PC-3 (cell line): ENCODE results near the gene DCAF5. TPM values are rescaled to one million over a fixed set of nuclear protein-coding genes. Genes with fewer than 3 reads are reported as not detected.

ENCODE experiments used
- ATAC-seq: fragments of 200-7000 bp; cut with Tn5 transposase; 2 replicates; pipeline ENCODE4 v1.9.1; 2020; ENCODE audit warnings: mild to moderate bottlenecking, moderate library complexity
- BruUV-seq: library from RNA; stranded (reverse); fragments of 400-500 nt; replicated peaks from 2 replicates; lab custom pipeline; 2021; lab: Mats Ljungman, UMichigan
- CTCF ChIA-PET: fragments of 300-600 bp; sonication (Branson Sonifier 250); formaldehyde crosslinking; loops from one replicate; lab custom pipeline; 2022; ENCODE audit warnings: antibody characterized with exemption; lab: Charles Lee
- POLR2A ChIA-PET: fragments of 300-600 bp; sonication (Branson Sonifier 250); formaldehyde crosslinking; loops from one replicate; lab custom pipeline; 2022; ENCODE audit warnings: antibody characterized with exemption; ENCODE audit not compliant: unreplicated experiment; lab: Charles Lee
- DNase-seq: peaks from one replicate; pipeline ENCODE4 v3.0.0-alpha.2; 2015
- H2AFZ ChIP-seq: fragments of 300-600 bp; sonication (generic); 2 replicates; pipeline ENCODE4 v1.6.0; 2016; ENCODE audit warnings: antibody characterized with exemption, low read length
- H3F3A ChIP-seq: fragments of 300-600 bp; sonication (generic); one replicate; pipeline ENCODE4 v1.6.0; 2017; ENCODE audit warnings: antibody characterized with exemption, low read length, control low read depth, mild to moderate bottlenecking; ENCODE audit not compliant: unreplicated experiment
- H3K27ac ChIP-seq: fragments of 300-600 bp; sonication (generic); 2 replicates; pipeline ENCODE4 v1.5.1; 2016; ENCODE audit warnings: mild to moderate bottlenecking, low read length
- H3K27me3 ChIP-seq: fragments of 300-600 bp; sonication (generic); 2 replicates; pipeline ENCODE4 v1.6.1; 2016; ENCODE audit warnings: low read length, mixed read lengths
- H3K36me3 ChIP-seq: fragments of 300-600 bp; sonication (generic); 2 replicates; pipeline ENCODE4 v1.6.1; 2016; ENCODE audit warnings: low read depth, mixed run types, low read length, mixed read lengths
- H3K4me1 ChIP-seq: fragments of 300-600 bp; sonication (generic); 2 replicates; pipeline ENCODE4 v1.5.1; 2016; ENCODE audit warnings: low read length; ENCODE audit not compliant: insufficient read depth
- H3K4me2 ChIP-seq: fragments of 300-600 bp; sonication (generic); 2 replicates; pipeline ENCODE4 v1.6.0; 2016; ENCODE audit warnings: low read length
- H3K4me3 ChIP-seq: fragments of 300-600 bp; sonication (generic); 2 replicates; pipeline ENCODE4 v1.5.1; 2016; ENCODE audit warnings: mild to moderate bottlenecking, low read length, mixed read lengths
- H3K79me2 ChIP-seq: fragments of 300-600 bp; sonication (generic); 2 replicates; pipeline ENCODE4 v1.6.1; 2017; ENCODE audit warnings: low read length, mixed read lengths
- H3K9ac ChIP-seq: fragments of 300-600 bp; sonication (generic); 2 replicates; pipeline ENCODE4 v1.6.0; 2016; ENCODE audit warnings: mild to moderate bottlenecking, low read length
- H3K9me2 ChIP-seq: fragments of 300-600 bp; sonication (generic); replicated peaks from 2 replicates; pipeline ENCODE4 v1.6.1; 2016; ENCODE audit warnings: mixed run types, low read length, mixed read lengths
- H3K9me3 ChIP-seq: fragments of 300-600 bp; sonication (generic); 2 replicates; pipeline ENCODE4 v1.6.1; 2016; ENCODE audit warnings: low read length, mixed read lengths
- H4K20me1 ChIP-seq: fragments of 300-600 bp; sonication (generic); 2 replicates; pipeline ENCODE4 v1.6.1; 2016; ENCODE audit warnings: low read length, mixed read lengths
- CTCF ChIP-seq: fragments of 300-600 bp; sonication (generic); conservative IDR thresholded peaks from 2 replicates; pipeline ENCODE4 v1.5.1; 2017; ENCODE audit warnings: antibody characterized with exemption, low read depth, mild to moderate bottlenecking, low read length
- EZH2 ChIP-seq: fragments of 300-600 bp; sonication (generic); IDR thresholded peaks from one replicate; pipeline ENCODE4 v1.6.1; 2017; ENCODE audit warnings: antibody characterized with exemption, mild to moderate bottlenecking, low read length; ENCODE audit not compliant: unreplicated experiment
- EZH2phosphoT487 ChIP-seq: fragments of 300-600 bp; sonication (generic); IDR thresholded peaks from 2 replicates; pipeline ENCODE4 v1.6.1; 2018; ENCODE audit warnings: mild to moderate bottlenecking, antibody characterized with exemption, low read length, borderline replicate concordance
- intact Hi-C: fragments of 100-400 bp; cut with micrococcal nuclease; formaldehyde crosslinking; loops from 2 replicates; pipeline ENCODE4 v1.9.0; 2023
- total RNA-seq: library from RNA; depleted of rRNA; stranded (reverse); fragments of >200 nt; gene quantifications from 2 replicates; pipeline ENCODE4 v1.2.3, GENCODE V29; 2014

The DCAF5 gene
- total RNA-seq, 1 experiment from 2014 or later = 17.5 TPM

- Histone ChIP-seq H3K79me2 (no peaks in the 10 kb centered on the region), H3K9me2 (no peaks in the 10 kb centered on the region), H3K9me3 (no peaks in the 10 kb centered on the region), H3K27ac (no peak overlapping the region), H3K27me3 (no peaks in the 10 kb centered on the region), H3K9ac (no peak overlapping the region), H4K20me1 (no peaks in the 10 kb centered on the region), H3K4me2 (no peak overlapping the region), H2AFZ (no peak overlapping the region), H3F3A (no peaks in the 10 kb centered on the region), H3K4me1 (peaks cover 12% of the 10 kb centered on the region), H3K4me3 (no peak overlapping the region), H3K36me3 (peaks cover 18% of the 10 kb centered on the region)
- TF ChIP-seq EZH2 (no peak), EZH2phosphoT487 (no peak), CTCF (no peak)
- BruUV-seq = no TSS peak
- ChIA-PET CTCF (interaction anchor here (0.8 to 1.5 kb wide), 2 partner anchors 14 to 182 kb away, joined by 4 to 5 read pairs; no protein-coding TSS in a partner anchor), POLR2A (interaction anchor here (0.6 kb wide), 2 partner anchors 56 to 229 kb away, joined by 4 to 6 read pairs; no protein-coding TSS in a partner anchor)
- DNase-seq (peak; percentile 27), ATAC-seq (peak; percentile 84)
- intact Hi-C loops = loop anchor here (1.0 to 5.0 kb wide), 2 partner anchors 15 to 87 kb away; no protein-coding TSS in a partner anchor
These were observed 59.1 kb downstream of the DCAF5 start for GRCh38 chr14:69093631-69094421.

GRCh38 chr14:69092840-69093422, 60.0 kb downstream of the DCAF5 start:
- Histone ChIP-seq H3K36me3 (peaks cover 18% of the 10 kb centered on the region), H3K79me2 (no peaks in the 10 kb centered on the region), H3K9me3 (no peaks in the 10 kb centered on the region), H3K9me2 (no peaks in the 10 kb centered on the region), H3K27me3 (no peaks in the 10 kb centered on the region), H3K4me1 (peaks cover 12% of the 10 kb centered on the region), H3K27ac (no peak overlapping the region), H3K9ac (no peak overlapping the region), H3K4me2 (no peak overlapping the region), H3F3A (no peaks in the 10 kb centered on the region), H2AFZ (no peak overlapping the region), H4K20me1 (no peaks in the 10 kb centered on the region), H3K4me3 (no peak overlapping the region)
- ATAC-seq = no peak
- intact Hi-C loops = loop anchor here (5.0 kb wide), 1 partner anchor 86 kb away; no protein-coding TSS in a partner anchor
- no TSS peak for BruUV-seq
- DNase-seq = no peak
- ChIA-PET CTCF (interaction anchor here (0.8 to 1.5 kb wide), 2 partner anchors 15 to 181 kb away, joined by 4 to 5 read pairs; no protein-coding TSS in a partner anchor), POLR2A (interaction anchor here (0.6 kb wide), 1 partner anchor 228 kb away, joined by 4 read pairs; no protein-coding TSS in a partner anchor)
- TF ChIP-seq EZH2phosphoT487 (no peak), CTCF (no peak), EZH2 (no peak)
